Measurements from ENCODE around the gene BRMS1L.
"Not testable (repeated sequence)": the region's sequence is repeated elsewhere in the genome, so short reads cannot be mapped to it uniquely, and the experiment has no call there.

BRMS1L gene

GRCh38 chr14:35821564-35822411, 4.3 kb upstream of the BRMS1L start:
- peak; percentile 58 for DNase-seq (ENCODE audit: low spot score)

- DNase-seq (ENCODE audit: low spot score): no peak
Measured at GRCh38 chr14:35822501-35822900, 3.6 kb upstream of the BRMS1L start.

GRCh38 chr14:35824446-35825165, 1.5 kb upstream of the BRMS1L start:
- not testable (repeated sequence) for DNase-seq (ENCODE audit: low spot score)

- DNase-seq (ENCODE audit: low spot score): no peak
Measured at GRCh38 chr14:35825968-35826217, 245 bp upstream of the BRMS1L start.

GRCh38 chr14:35826952-35827416, 846 bp downstream of the BRMS1L start:
- DNase-seq (ENCODE audit: low spot score): no peak

- no peak for DNase-seq (ENCODE audit: low spot score)
Measured at GRCh38 chr14:35827678-35828472, 1.7 kb downstream of the BRMS1L start.

- DNase-seq (ENCODE audit: low spot score): peak; percentile 51
Measured at GRCh38 chr14:35829449-35829848, 3.3 kb downstream of the BRMS1L start.

GRCh38 chr14:35835208-35835982, 9.3 kb downstream of the BRMS1L start:
- no peak for DNase-seq (ENCODE audit: low spot score)

- not testable (repeated sequence) for DNase-seq (ENCODE audit: low spot score)
Measured at GRCh38 chr14:35841704-35842103, 15.6 kb downstream of the BRMS1L start.

- DNase-seq (ENCODE audit: low spot score): not testable (repeated sequence)
Measured at GRCh38 chr14:35842245-35842644, 16.1 kb downstream of the BRMS1L start.

GRCh38 chr14:35844494-35844893, 18.4 kb downstream of the BRMS1L start:
- DNase-seq (ENCODE audit: low spot score): no peak

- DNase-seq (ENCODE audit: low spot score): no peak
Measured at GRCh38 chr14:35847636-35848035, 21.5 kb downstream of the BRMS1L start.

GRCh38 chr14:35849122-35849521, 23.0 kb downstream of the BRMS1L start:
- DNase-seq (ENCODE audit: low spot score): no peak

GRCh38 chr14:35851823-35852222, 25.7 kb downstream of the BRMS1L start:
- DNase-seq (ENCODE audit: low spot score): no peak

- no peak for DNase-seq (ENCODE audit: low spot score)
Measured at GRCh38 chr14:35853225-35853624, 27.1 kb downstream of the BRMS1L start.

- no peak for DNase-seq (ENCODE audit: low spot score)
Measured at GRCh38 chr14:35854696-35855270, 28.6 kb downstream of the BRMS1L start.

GRCh38 chr14:35855876-35856481, 29.8 kb downstream of the BRMS1L start:
- no peak for DNase-seq (ENCODE audit: low spot score)

GRCh38 chr14:35858521-35859209, 32.5 kb downstream of the BRMS1L start:
- peak; percentile 18 for DNase-seq (ENCODE audit: low spot score)

- DNase-seq (ENCODE audit: low spot score): no peak
Measured at GRCh38 chr14:35861204-35861868, 35.2 kb downstream of the BRMS1L start.

Measured in AG08396 (cell line).